Central memory CD8-positive, alpha-beta T cell (primary cell): Measurements from ENCODE around the gene RPL5.

Experiments used
- ATAC-seq: fragments of 150-1000 bp; cut with Tn5 transposase; replicated peaks from 2 replicates; pipeline ENCODE4 v1.10.0; 2022; ENCODE audit warnings: mild to moderate bottlenecking, moderate FRiP score, moderate number of reproducible peaks; ENCODE audit not compliant: poor library complexity, severe bottlenecking; ENCODE audit errors: extremely low read depth
- DNase-seq, 2 donors: peaks; one replicate each; pipeline ENCODE4 v3.0.0; 2021; ENCODE audit warnings: low spot score in 2 of 2
- H3K27ac Mint-ChIP-seq: one replicate; pipeline ENCODE4 v1.8.0; 2022; ENCODE audit warnings: low read depth, mild to moderate bottlenecking, moderate library complexity, mixed read lengths
- H3K27me3 Mint-ChIP-seq: one replicate; pipeline ENCODE4 v1.8.0; 2022; ENCODE audit warnings: mixed read lengths
- H3K36me3 Mint-ChIP-seq: one replicate; pipeline ENCODE4 v1.8.0; 2022; ENCODE audit warnings: mild to moderate bottlenecking, moderate library complexity, mixed read lengths; ENCODE audit not compliant: insufficient read depth
- H3K4me1 Mint-ChIP-seq: one replicate; pipeline ENCODE4 v1.8.0; 2022; ENCODE audit warnings: mixed read lengths
- H3K4me3 Mint-ChIP-seq: one replicate; pipeline ENCODE4 v1.8.0; 2022; ENCODE audit warnings: mild to moderate bottlenecking, moderate library complexity, mixed read lengths
- H3K9me3 Mint-ChIP-seq: one replicate; pipeline ENCODE4 v1.8.0; 2022; ENCODE audit warnings: mixed read lengths

Gene RPL5

DNA sequence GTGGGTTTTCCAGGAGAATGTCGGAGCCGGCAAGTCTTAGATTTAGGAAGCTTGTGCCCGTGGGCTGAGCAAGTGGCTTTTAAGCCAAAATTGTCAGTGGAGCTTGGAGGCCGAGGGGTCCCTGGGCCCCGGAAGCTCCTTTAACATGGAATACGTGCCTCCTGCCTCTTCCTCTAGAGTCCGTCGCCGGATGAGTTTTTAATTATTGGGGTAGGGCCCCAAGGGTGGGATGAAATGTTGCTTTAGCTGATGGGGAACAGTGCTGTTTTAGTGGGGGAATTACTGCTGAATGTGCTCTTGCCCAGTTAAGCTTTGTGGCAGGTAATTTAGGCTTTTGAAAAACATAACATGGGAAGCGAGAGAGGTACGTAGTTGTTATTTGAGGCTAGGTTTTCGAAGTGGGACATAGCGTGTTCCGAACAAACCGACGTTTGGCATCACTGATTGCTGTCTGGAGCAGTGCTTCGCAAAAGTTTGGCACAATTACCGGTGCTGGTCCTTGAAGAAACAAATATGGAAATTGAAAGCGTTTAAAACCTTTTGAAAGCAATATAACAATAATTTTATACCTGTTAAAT, 786 bp downstream of the RPL5 start:
- Mint-ChIP-seq H3K4me1 (peaks cover 56% of the 10 kb centered on the region), H3K27ac (peak overlapping the region; percentile 97), H3K27me3 (no peaks in the 10 kb centered on the region), H3K4me3 (peak overlapping the region; percentile 97), H3K9me3 (no peaks in the 10 kb centered on the region), H3K36me3 (peaks cover 63% of the 10 kb centered on the region)
- DNase-seq = no peak
- peak; percentile 3 for ATAC-seq

DNA sequence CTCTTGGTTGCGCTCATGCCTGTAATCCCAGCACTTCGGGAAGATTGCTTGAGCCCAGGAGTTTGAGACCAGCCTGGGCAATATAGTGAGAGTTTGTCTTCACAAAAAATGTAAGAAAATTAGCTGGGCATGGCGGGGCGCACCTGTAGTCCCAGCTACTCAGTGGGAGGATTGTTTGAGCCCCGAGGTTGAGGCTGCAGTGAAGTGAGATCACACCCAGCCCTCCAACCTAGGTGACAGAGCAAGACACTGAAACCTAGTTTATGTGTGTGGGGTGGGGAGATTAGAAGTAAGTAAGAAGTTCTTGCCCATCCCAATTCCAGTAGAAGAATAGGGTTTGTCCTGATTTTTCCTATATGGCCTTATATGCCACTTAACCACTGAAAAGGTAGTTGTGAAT, 2.0 kb downstream of the RPL5 start:
- Mint-ChIP-seq H3K4me1 (peaks cover 68% of the 10 kb centered on the region), H3K27ac (peak overlapping the region; percentile 97), H3K27me3 (no peaks in the 10 kb centered on the region), H3K9me3 (no peaks in the 10 kb centered on the region), H3K4me3 (peak overlapping the region; percentile 97), H3K36me3 (peaks cover 75% of the 10 kb centered on the region)
- DNase-seq = no peak
- ATAC-seq = no peak

DNA sequence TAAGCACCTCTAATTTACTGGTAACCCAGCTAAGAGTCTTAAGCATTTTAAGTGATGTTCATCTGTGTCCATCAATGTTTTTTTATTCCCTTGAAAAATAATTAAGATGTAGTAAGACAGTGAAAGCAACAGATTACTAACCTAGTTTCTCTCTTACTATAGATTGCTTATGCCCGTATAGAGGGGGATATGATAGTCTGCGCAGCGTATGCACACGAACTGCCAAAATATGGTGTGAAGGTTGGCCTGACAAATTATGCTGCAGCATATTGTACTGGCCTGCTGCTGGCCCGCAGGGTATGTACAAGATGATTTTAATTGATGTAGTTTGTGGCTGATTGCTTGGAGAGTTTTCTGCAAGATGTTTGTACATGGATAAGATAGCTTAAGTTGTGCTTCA, 2.8 kb downstream of the RPL5 start:
- peaks cover 79% of the 10 kb centered on the region for H3K36me3 Mint-ChIP-seq

DNA sequence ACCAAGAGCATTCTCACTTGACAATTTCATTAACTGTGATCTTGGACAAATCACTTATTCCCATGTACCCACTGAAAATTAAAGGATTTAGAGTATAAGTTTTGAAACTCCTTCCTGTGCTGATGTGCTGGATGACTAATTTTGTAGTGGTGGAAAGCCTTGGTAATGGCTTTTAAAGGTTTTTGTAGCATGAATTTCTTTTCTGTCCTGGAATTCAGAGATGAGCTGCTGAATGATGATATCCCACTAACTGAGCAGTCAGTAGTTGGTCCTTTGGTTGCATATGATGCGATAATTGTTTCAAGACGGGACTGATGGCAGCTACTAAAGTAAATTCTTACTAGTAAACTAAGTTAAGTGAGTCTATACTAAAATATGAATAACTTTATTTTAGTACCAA, 5.2 kb downstream of the RPL5 start:
- ATAC-seq (no peak), DNase-seq (no peak)
- peaks cover 83% of the 10 kb centered on the region for H3K4me1 Mint-ChIP-seq
- peak overlapping the region; percentile 30 for H3K27ac Mint-ChIP-seq
- peak overlapping the region; percentile 33 for H3K4me3 Mint-ChIP-seq
- no peaks in the 10 kb centered on the region for H3K9me3 Mint-ChIP-seq
- H3K36me3 Mint-ChIP-seq = peaks cover 93% of the 10 kb centered on the region
- H3K27me3 Mint-ChIP-seq = no peaks in the 10 kb centered on the region

More for the DNA sequence above, 2.8 kb downstream of the RPL5 start:
- H3K4me3 Mint-ChIP-seq = peak overlapping the region; percentile 97
- no peaks in the 10 kb centered on the region for H3K9me3 Mint-ChIP-seq
- peak overlapping the region; percentile 97 for H3K27ac Mint-ChIP-seq
- H3K4me1 Mint-ChIP-seq = peaks cover 75% of the 10 kb centered on the region
- no peak for ATAC-seq
- DNase-seq = no peak
- H3K27me3 Mint-ChIP-seq = no peaks in the 10 kb centered on the region

DNA sequence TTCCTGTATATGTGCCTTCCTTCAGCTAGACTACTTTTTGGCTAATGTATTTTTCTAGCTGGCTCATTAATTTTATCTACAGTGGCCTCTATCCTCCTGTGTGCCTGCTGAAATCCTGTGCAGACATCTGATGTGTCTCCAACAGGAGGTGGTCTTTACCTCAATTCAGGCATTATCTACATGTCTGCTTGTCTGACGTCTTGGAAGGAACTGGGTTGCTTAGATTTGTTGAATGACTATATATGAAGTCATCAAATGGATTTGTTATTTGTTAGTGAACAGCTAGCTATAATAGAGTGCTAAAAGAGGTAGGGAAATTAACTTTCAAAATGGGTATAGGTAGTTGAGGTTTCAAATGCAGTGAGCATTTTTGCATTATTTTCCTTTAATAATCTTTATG, 6.7 kb downstream of the RPL5 start:
- Mint-ChIP-seq H3K27ac (peak overlapping the region; percentile 30), H3K4me3 (no peak overlapping the region), H3K27me3 (no peaks in the 10 kb centered on the region), H3K4me1 (peaks cover 69% of the 10 kb centered on the region), H3K9me3 (no peaks in the 10 kb centered on the region), H3K36me3 (peaks cover 97% of the 10 kb centered on the region)
- DNase-seq = no peak
- no peak for ATAC-seq

DNA sequence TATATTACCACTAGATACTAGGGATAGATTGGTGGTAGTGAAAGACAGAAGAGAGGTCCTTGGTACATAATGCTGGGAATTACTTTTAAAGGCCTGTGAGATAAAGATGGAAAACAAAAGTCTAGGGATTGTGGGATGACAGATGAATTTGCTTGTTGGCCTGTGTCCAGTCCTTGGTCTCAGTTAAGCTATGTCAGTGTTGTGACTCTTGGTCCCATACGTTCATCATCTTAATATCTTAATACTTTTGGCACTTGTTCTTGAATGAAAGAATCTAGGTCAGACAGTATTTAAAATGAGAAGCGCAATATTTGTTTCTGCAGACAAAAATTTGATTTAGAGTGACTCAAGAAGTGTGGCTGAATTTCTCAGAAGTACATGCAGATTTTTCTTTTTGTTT, 7.6 kb downstream of the RPL5 start:
- H3K9me3 Mint-ChIP-seq = no peaks in the 10 kb centered on the region
- H3K27me3 Mint-ChIP-seq = no peaks in the 10 kb centered on the region
- no peak for DNase-seq
- H3K27ac Mint-ChIP-seq = peak overlapping the region; percentile 86
- peaks cover 97% of the 10 kb centered on the region for H3K36me3 Mint-ChIP-seq
- ATAC-seq = no peak
- peak overlapping the region; percentile 49 for H3K4me3 Mint-ChIP-seq
- H3K4me1 Mint-ChIP-seq = peaks cover 60% of the 10 kb centered on the region

DNA sequence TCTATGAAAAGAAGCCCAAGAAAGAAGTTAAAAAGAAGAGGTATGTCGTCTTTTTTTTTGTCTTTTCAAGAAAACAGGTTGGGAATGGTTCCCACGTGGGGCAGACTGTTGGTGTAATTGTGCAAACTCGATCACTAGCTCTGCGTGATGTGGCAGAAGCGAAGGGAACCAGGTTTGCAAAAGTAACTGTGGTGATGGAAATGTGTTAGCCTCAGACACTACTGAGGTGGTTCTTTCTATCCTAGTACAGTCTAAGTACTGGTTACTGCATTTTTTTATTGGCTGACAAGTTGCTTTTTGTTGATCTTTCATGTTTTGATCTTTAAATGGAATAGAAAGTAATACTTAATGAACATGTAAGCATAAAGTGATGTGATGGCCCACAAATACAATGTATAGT, 8.8 kb downstream of the RPL5 start:
- Mint-ChIP-seq H3K27ac (peak overlapping the region; percentile 86), H3K4me1 (peaks cover 48% of the 10 kb centered on the region), H3K27me3 (no peaks in the 10 kb centered on the region), H3K9me3 (no peaks in the 10 kb centered on the region), H3K4me3 (peak overlapping the region; percentile 49), H3K36me3 (peaks cover 93% of the 10 kb centered on the region)
- peak; percentile 88 for ATAC-seq
- DNase-seq = no peak

DNA sequence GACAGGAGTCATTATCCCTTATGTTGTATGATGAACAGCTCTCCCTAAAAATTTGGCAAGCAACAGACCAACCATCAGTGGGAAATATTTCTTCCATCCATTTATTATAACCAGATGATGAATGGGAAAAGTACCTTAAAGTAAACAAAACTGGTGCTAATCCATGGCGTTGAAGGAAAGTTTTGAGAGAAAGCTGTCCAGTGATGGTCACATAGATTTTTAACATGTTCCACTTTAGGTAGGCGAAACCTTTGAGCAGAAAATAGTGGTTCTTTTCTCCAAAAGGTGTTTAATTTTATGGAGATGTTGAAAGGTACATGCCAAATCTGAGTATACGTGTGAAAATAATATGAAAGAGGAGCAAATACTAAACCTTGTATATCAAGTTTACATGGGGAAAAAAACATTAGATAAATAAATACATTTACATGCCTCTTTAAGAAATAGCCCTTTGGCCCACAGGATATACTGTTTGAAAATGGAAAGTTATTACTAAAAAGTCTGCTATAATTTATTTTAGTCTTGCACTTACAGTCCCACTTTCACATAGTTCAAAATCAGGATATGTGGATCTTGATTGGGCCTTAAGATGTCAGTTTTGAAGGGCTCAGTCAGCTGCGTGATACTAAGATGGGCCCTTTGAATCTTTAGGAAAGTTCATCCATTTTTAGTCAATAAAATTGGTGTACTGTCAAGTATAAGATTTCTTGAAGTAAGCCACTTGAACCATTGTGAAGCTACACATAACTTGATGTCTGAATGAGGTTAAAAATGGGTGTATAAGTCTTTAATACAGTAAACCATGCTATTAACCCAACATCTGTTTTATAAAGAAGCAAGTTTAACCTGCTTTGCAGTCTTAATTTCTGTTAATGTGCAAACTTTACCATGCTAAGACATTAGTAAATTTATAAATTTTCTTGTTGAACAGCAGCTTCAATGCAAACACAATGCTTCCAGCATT, 10.5 kb downstream of the RPL5 start:
- Mint-ChIP-seq H3K27me3 (no peaks in the 10 kb centered on the region), H3K9me3 (no peaks in the 10 kb centered on the region), H3K4me3 (no peak overlapping the region), H3K4me1 (peaks cover 34% of the 10 kb centered on the region), H3K36me3 (peaks cover 80% of the 10 kb centered on the region), H3K27ac (peak overlapping the region; percentile 61)
- DNase-seq = no peak
- no peak for ATAC-seq

DNA sequence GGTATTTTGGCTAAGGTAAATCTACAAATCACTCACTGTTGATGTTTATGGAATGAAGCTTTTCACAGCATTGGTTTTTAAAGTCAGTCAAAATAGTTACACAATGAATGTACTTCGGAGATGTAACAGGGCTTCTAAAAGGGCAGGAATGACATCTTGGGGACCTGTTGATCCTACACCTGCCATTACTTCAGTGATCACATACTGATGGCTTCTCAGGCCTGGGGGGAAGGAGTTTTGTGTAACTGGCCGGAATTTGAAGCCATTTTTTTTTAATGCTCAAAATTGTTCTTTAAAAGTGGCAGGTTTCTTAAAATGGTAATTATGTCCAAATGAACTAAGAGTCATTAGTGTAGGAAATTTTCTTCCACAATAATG, 11.2 kb downstream of the RPL5 start:
- Mint-ChIP-seq H3K36me3 (peaks cover 74% of the 10 kb centered on the region), H3K4me3 (no peak overlapping the region), H3K4me1 (peaks cover 27% of the 10 kb centered on the region), H3K9me3 (no peaks in the 10 kb centered on the region), H3K27ac (peak overlapping the region; percentile 61), H3K27me3 (no peaks in the 10 kb centered on the region)
- no peak for DNase-seq
- no peak for ATAC-seq

DNA sequence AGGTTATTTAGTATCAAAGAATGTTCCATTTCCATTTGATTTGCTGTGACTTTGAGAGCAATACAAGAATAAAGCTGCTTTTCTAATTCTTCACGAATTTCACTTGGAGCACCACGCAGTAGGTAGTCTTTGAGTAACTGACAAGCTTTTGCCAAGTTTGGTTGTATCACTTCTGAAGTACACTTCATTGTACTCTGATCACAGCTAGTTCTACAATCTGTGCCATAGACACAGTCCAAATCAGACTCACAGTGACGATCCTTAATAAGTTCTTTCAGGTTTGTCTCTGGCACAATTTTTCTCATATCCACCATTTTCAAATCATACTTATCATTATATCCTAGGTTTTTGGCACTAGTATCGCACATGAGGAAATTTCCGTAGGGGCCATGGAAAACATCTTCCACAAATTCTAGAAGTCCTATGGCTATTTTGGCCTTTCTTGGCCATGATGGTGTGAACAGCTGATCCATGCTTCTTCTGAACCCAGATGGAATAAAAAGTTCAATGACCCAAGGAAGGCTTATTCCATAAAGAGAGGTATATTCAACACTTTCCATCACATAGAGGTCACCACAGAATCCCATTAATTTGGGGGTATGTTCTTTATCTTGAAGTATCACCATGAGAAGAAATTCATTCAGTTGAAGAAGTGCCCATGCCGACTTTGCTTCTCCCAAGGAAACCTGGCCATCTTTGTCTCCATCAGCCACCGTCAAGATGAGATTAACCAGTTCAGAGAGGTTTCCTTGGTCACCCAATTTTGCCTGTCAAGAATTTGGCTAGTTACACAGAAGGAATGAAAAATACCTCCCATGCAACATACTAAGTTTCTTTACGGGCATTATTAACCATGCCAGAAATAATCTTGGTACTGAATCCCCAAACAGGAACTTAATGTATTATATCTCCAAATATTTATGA, 11.9 kb downstream of the RPL5 start:
- ATAC-seq = no peak

DNA sequence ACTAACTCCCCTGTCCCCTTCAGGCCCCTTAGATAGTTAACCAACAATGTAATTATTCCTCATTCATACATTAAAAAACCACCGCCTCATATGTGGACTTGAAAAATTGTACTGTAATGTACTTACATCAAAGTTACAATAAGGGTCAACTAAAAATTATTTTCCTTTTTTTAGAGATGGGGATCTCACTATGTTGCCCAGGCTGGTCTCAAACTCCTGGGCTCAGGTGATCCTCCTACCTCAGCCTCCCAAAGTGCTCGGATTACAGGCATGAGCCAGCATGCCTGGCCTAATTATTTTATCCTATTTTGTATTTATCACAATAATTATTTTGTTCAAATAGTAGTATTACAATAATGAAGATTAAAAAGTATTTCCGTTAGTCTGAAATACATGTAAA, 12.6 kb downstream of the RPL5 start:
- Mint-ChIP-seq H3K27ac (no peak overlapping the region), H3K4me1 (peaks cover 18% of the 10 kb centered on the region), H3K27me3 (no peaks in the 10 kb centered on the region), H3K36me3 (peaks cover 64% of the 10 kb centered on the region), H3K4me3 (no peak overlapping the region), H3K9me3 (no peaks in the 10 kb centered on the region)
- ATAC-seq (no peak), DNase-seq (no peak)

More for the DNA sequence above, 11.9 kb downstream of the RPL5 start:
- peaks cover 70% of the 10 kb centered on the region for H3K36me3 Mint-ChIP-seq
- H3K4me3 Mint-ChIP-seq = no peak overlapping the region
- DNase-seq = no peak
- no peaks in the 10 kb centered on the region for H3K27me3 Mint-ChIP-seq
- H3K9me3 Mint-ChIP-seq = no peaks in the 10 kb centered on the region
- H3K27ac Mint-ChIP-seq = peak overlapping the region; percentile 61
- peaks cover 25% of the 10 kb centered on the region for H3K4me1 Mint-ChIP-seq

DNA sequence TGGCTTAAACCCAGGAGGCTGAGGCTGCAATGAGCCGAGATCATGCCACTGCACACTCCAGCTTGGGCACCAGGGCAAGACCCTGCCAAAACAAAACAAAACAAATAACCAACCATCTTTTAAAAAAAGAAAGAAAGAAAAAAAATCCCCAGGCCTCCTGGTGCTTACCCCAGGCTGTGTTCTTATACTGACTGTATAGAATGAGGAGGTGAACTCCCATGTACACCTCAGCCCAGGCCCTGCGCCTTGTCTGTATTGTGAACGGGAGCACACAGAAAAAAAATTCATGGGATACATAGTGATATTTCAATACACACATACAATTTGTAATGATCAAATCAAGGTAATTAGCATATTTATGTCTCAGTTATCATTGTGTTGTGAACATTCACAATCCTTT, 14.1 kb downstream of the RPL5 start:
- H3K36me3 Mint-ChIP-seq = peaks cover 54% of the 10 kb centered on the region
- no peak overlapping the region for H3K27ac Mint-ChIP-seq
- ATAC-seq (no peak), DNase-seq (no peak)
- H3K9me3 Mint-ChIP-seq = no peaks in the 10 kb centered on the region
- no peaks in the 10 kb centered on the region for H3K27me3 Mint-ChIP-seq
- no peak overlapping the region for H3K4me3 Mint-ChIP-seq
- H3K4me1 Mint-ChIP-seq = peaks cover 9% of the 10 kb centered on the region
